Measurements from ENCODE around the gene KIAA1217. TPM values are rescaled to one million over a fixed set of nuclear protein-coding genes. Genes with fewer than 3 reads are reported as not detected.

Gene KIAA1217
- polyA plus RNA-seq, 3 donors: not detected

- Mint-ChIP-seq H3K36me3 (no peaks in the 10 kb centered on the region), H3K4me1 (no peaks in the 10 kb centered on the region), H3K4me3 (no peak overlapping the region), H3K9me3 (no peaks in the 10 kb centered on the region), H3K27me3 (ENCODE audit: low read depth in 3 of 3) (peaks cover 0 to 2% (median 0%) of the 10 kb centered on the region in 3 donors), H3K27ac (no peak overlapping the region)
- Histone ChIP-seq H3K4me2 (replicated peaks; ENCODE audit: extremely low read depth, low read length, poor library complexity, severe bottlenecking) (no peak overlapping the region), H3K4me3 (replicated peaks in 1 of 3; ENCODE audit: low read depth in 2 of 3, low read length in 3 of 3) (no peak overlapping the region), H3K9me3 (replicated peaks in 1 of 2; ENCODE audit: control insufficient read depth in 1 of 2, insufficient read depth in 1 of 2, low read length in 2 of 2) (no peaks in the 10 kb centered on the region), H3K79me2 (ENCODE audit: insufficient read depth, low read length) (no peaks in the 10 kb centered on the region), H3K36me3 (replicated peaks in 1 of 2; ENCODE audit: control insufficient read depth in 1 of 2, insufficient read depth in 2 of 2, low read length in 2 of 2) (no peaks in the 10 kb centered on the region), H3K4me1 (ENCODE audit: control insufficient read depth in 1 of 2, insufficient read depth in 2 of 2, low read length in 2 of 2) (no peaks in the 10 kb centered on the region), H3K27ac (ENCODE audit: low read depth in 1 of 2, low read length in 2 of 2) (no peak overlapping the region), H4K20me1 (ENCODE audit: insufficient read depth, low read length) (no peaks in the 10 kb centered on the region), H2AFZ (ENCODE audit: insufficient read depth, low read depth, low read length, poor library complexity, severe bottlenecking) (no peak overlapping the region), H3K27me3 (ENCODE audit: control insufficient read depth in 2 of 2, insufficient read depth in 2 of 2, low read length in 2 of 2) (no peaks in the 10 kb centered on the region), H3K9ac (ENCODE audit: insufficient read depth, low read length, poor library complexity, severe bottlenecking) (no peak overlapping the region)
- no peak for TF ChIP-seq CTCF (IDR thresholded peaks at IDR 0.05)
- 94% methylated on average over 5 of the region's 6 CpGs for WGBS (ENCODE audit: insufficient coverage)
- no peak for DNase-seq
- intact Hi-C loops (cut with micrococcal nuclease): no loop called here
Observed at GRCh38 chr10:24494777-24495176, 285.8 kb downstream of the KIAA1217 start.

- H3K79me2 ChIP-seq (ENCODE audit: insufficient read depth, low read length): no peaks in the 10 kb centered on the region
- TF ChIP-seq CTCF (IDR thresholded peaks at IDR 0.05): no peak
- no peak for DNase-seq
- no peak overlapping the region for H2AFZ ChIP-seq (ENCODE audit: insufficient read depth, low read depth, low read length, poor library complexity, severe bottlenecking)
- H3K27ac Mint-ChIP-seq: no peak overlapping the region
- no peak overlapping the region for H3K9ac ChIP-seq (ENCODE audit: insufficient read depth, low read length, poor library complexity, severe bottlenecking)
- intact Hi-C loops (cut with micrococcal nuclease): no loop called here
- no peaks in the 10 kb centered on the region for H3K36me3 Mint-ChIP-seq
- H3K9me3 Mint-ChIP-seq: no peaks in the 10 kb centered on the region
- H3K4me1 ChIP-seq (ENCODE audit: control insufficient read depth in 1 of 2, insufficient read depth in 2 of 2, low read length in 2 of 2): no peaks in the 10 kb centered on the region
- H3K27me3 ChIP-seq (ENCODE audit: control insufficient read depth in 2 of 2, insufficient read depth in 2 of 2, low read length in 2 of 2): no peaks in the 10 kb centered on the region
- no peaks in the 10 kb centered on the region for H4K20me1 ChIP-seq (ENCODE audit: insufficient read depth, low read length)
- H3K4me3 ChIP-seq (replicated peaks in 1 of 3; ENCODE audit: low read depth in 2 of 3, low read length in 3 of 3): no peak overlapping the region
- no peaks in the 10 kb centered on the region for H3K36me3 ChIP-seq (replicated peaks in 1 of 2; ENCODE audit: control insufficient read depth in 1 of 2, insufficient read depth in 2 of 2, low read length in 2 of 2)
- WGBS (ENCODE audit: insufficient coverage): 97% methylated on average over 5 of the region's 10 CpGs
- H3K4me3 Mint-ChIP-seq: no peak overlapping the region
- no peak overlapping the region for H3K27ac ChIP-seq (ENCODE audit: low read depth in 1 of 2, low read length in 2 of 2)
- no peaks in the 10 kb centered on the region for H3K4me1 Mint-ChIP-seq
- H3K4me2 ChIP-seq (replicated peaks; ENCODE audit: extremely low read depth, low read length, poor library complexity, severe bottlenecking): no peak overlapping the region
- H3K27me3 Mint-ChIP-seq (ENCODE audit: low read depth in 3 of 3): peaks cover 0 to 2% (median 0%) of the 10 kb centered on the region in 3 donors
- no peaks in the 10 kb centered on the region for H3K9me3 ChIP-seq (replicated peaks in 1 of 2; ENCODE audit: control insufficient read depth in 1 of 2, insufficient read depth in 1 of 2, low read length in 2 of 2)
Observed at GRCh38 chr10:24495666-24496460, 286.9 kb downstream of the KIAA1217 start.
